Colonic mucosa (tissue), 4 donors: Measurements from ENCODE around the gene GALNT9. TPM values are rescaled to one million over a fixed set of nuclear protein-coding genes. Genes with fewer than 3 reads are reported as not detected.
"Not testable (repeated sequence)": the region's sequence is repeated elsewhere in the genome, so short reads cannot be mapped to it uniquely, and the experiment has no call there.

ENCODE experiments used
- DNase-seq: peaks from one replicate; pipeline ENCODE4 v3.0.0-alpha.2; 2020
- H3K27ac ChIP-seq: fragments of 200-600 bp; one replicate; pipeline ENCODE4 v1.8.0; 2021
- H3K27me3 ChIP-seq: fragments of 200-600 bp; one replicate; pipeline ENCODE4 v1.8.0; 2021
- H3K36me3 ChIP-seq: fragments of 200-600 bp; one replicate; pipeline ENCODE4 v1.8.0; 2021
- H3K4me1 ChIP-seq: fragments of 200-600 bp; one replicate; pipeline ENCODE4 v1.8.0; 2021; ENCODE audit warnings: mild to moderate bottlenecking
- H3K4me3 ChIP-seq: fragments of 200-600 bp; one replicate; pipeline ENCODE4 v1.8.0; 2021
- H3K9ac ChIP-seq, 2 donors: one replicate each; pipeline ENCODE4 v1.7.0; 2013; ENCODE audit warnings: control low read depth in 2 of 2, low read depth in 2 of 2, low read length in 2 of 2
- H3K9me3 ChIP-seq: fragments of 200-600 bp; one replicate; pipeline ENCODE4 v1.8.0; 2021
- CTCF ChIP-seq: fragments of 200-600 bp; IDR thresholded peaks from one replicate; pipeline ENCODE4 v1.8.0; 2022; ENCODE audit warnings: antibody characterized with exemption, mild to moderate bottlenecking
- intact Hi-C: fragments of 100-400 bp; cut with DNase I; formaldehyde crosslinking; loops from one replicate; pipeline ENCODE4 v1.14.1; 2022
- total RNA-seq, 2 donors: library from RNA; stranded (reverse); fragmentation: NEBNext Ultra II Directional in 1 of 2; extraction: Animal tissue kit (Norgen Biotek cat#: 25700) in 1 of 2; gene quantifications; one replicate each; pipeline ENCODE4 v1.2.1, GENCODE V29; 2021
- donor health status: healthy.
- donor health status: DM: no; HTN: no; CAD: no.
- donor health status: DM: no; HTN: no; CAD: no.

The GALNT9 gene
- total RNA-seq, 2 donors from 2014 or later, result 0.45 TPM; not detected in 1

- no peak for TF ChIP-seq CTCF
- DNase-seq, result no peak
- intact Hi-C loops, result no loop called here
- Histone ChIP-seq H3K27me3 (no peaks in the 10 kb centered on the region), H3K27ac (no peak overlapping the region), H3K36me3 (no peaks in the 10 kb centered on the region), H3K4me3 (no peak overlapping the region), H3K9me3 (no peaks in the 10 kb centered on the region), H3K9ac (no peak overlapping the region), H3K4me1 (no peaks in the 10 kb centered on the region)
These were observed 106.6 kb downstream of the GALNT9 start for GRCh38 chr12:132222808-132223173.

GRCh38 chr12:132222096-132222807 is 107.1 kb downstream of the GALNT9 start:
- no peak for DNase-seq
- H3K9me3 ChIP-seq, result no peaks in the 10 kb centered on the region
- TF ChIP-seq CTCF, result no peak
- H3K4me1 ChIP-seq, result no peaks in the 10 kb centered on the region
- intact Hi-C loops, result no loop called here
- no peaks in the 10 kb centered on the region for H3K36me3 ChIP-seq
- no peaks in the 10 kb centered on the region for H3K27me3 ChIP-seq
- no peak overlapping the region for H3K27ac ChIP-seq
- H3K9ac ChIP-seq, result no peak overlapping the region
- no peak overlapping the region for H3K4me3 ChIP-seq

- not testable (repeated sequence) for DNase-seq, H3K9me3 ChIP-seq, H3K4me3 ChIP-seq, H3K4me1 ChIP-seq, H3K27me3 ChIP-seq, H3K9ac ChIP-seq, H3K27ac ChIP-seq, H3K36me3 ChIP-seq
- intact Hi-C loops, result loop anchor here (2.0 kb wide), 1 partner anchor 65 kb away; no protein-coding TSS in a partner anchor
These were observed 109.6 kb downstream of the GALNT9 start for GRCh38 chr12:132219761-132220160.

GRCh38 chr12:132219323-132219722 is 110.1 kb downstream of the GALNT9 start:
- no peaks in the 10 kb centered on the region for H3K27me3 ChIP-seq
- H3K4me1 ChIP-seq, result no peaks in the 10 kb centered on the region
- no peak overlapping the region for H3K9ac ChIP-seq
- DNase-seq, result no peak
- intact Hi-C loops, result loop anchor here (2.0 kb wide), 1 partner anchor 65 kb away; no protein-coding TSS in a partner anchor
- no peaks in the 10 kb centered on the region for H3K36me3 ChIP-seq
- no peaks in the 10 kb centered on the region for H3K9me3 ChIP-seq
- TF ChIP-seq CTCF, result no peak
- H3K4me3 ChIP-seq, result no peak overlapping the region
- no peak overlapping the region for H3K27ac ChIP-seq

- intact Hi-C loops, result loop anchor here (2.0 kb wide), 1 partner anchor 64 kb away; no protein-coding TSS in a partner anchor
- Histone ChIP-seq H3K4me1 (no peaks in the 10 kb centered on the region), H3K4me3 (no peak overlapping the region), H3K36me3 (no peaks in the 10 kb centered on the region), H3K9me3 (no peaks in the 10 kb centered on the region), H3K9ac (no peak overlapping the region), H3K27me3 (no peaks in the 10 kb centered on the region), H3K27ac (no peak overlapping the region)
- peak; percentile 23 for TF ChIP-seq CTCF
- DNase-seq, result no peak
These were observed 110.5 kb downstream of the GALNT9 start for GRCh38 chr12:132218915-132219314.

GRCh38 chr12:132218527-132218875 is 110.9 kb downstream of the GALNT9 start:
- H3K27me3 ChIP-seq, result no peaks in the 10 kb centered on the region
- H3K4me3 ChIP-seq, result no peak overlapping the region
- H3K4me1 ChIP-seq, result no peaks in the 10 kb centered on the region
- H3K9ac ChIP-seq, result no peak overlapping the region
- H3K27ac ChIP-seq, result no peak overlapping the region
- DNase-seq, result no peak
- no peak for TF ChIP-seq CTCF
- intact Hi-C loops, result loop anchor here (2.0 kb wide), 1 partner anchor 64 kb away; no protein-coding TSS in a partner anchor
- H3K36me3 ChIP-seq, result no peaks in the 10 kb centered on the region
- H3K9me3 ChIP-seq, result no peaks in the 10 kb centered on the region
